ENCODE data around the gene RALGAPA1.
"Not testable (repeated sequence)": the region's sequence is repeated elsewhere in the genome, so short reads cannot be mapped to it uniquely, and the experiment has no call there.

The RALGAPA1 gene

DNA sequence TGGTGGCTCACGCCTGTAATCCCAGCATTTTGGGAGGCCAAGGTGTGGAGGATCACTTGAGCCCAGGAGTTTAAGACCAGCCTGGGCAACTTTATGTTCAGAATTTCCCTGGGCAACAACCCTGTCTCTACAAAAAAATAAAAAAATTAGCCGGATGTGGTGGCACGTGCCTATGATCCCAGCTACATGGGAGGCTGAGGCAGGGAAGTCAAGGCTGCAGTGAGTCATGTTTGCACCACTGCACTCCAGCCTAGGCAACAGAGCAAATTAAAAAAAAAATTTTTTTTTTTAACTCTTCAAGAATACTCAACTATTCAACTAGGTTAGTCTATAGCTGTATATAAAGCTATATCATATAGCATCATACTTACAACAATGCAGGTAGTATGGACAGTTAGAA lies 113.0 kb downstream of the RALGAPA1 start:
- DNase-seq: no peak

DNA sequence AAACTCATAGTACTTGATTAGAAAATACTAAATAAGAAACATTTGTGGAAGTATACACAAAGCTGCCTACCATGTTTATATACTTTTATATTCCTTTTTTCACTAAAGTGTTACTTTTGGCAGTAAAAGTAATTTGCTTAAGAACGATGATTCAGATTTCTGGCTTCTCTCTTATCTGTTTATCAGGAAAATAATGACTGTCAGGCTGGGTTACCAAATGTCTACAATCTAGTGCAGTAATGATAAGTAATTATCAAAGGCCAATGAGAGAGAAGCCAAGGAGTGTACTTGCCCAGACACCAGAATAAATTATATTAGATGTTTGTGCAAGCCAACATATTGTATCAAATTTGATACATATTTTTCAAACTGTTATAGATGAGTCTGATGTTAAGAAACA lies 113.4 kb downstream of the RALGAPA1 start:
- DNase-seq: peak; percentile 13

DNA sequence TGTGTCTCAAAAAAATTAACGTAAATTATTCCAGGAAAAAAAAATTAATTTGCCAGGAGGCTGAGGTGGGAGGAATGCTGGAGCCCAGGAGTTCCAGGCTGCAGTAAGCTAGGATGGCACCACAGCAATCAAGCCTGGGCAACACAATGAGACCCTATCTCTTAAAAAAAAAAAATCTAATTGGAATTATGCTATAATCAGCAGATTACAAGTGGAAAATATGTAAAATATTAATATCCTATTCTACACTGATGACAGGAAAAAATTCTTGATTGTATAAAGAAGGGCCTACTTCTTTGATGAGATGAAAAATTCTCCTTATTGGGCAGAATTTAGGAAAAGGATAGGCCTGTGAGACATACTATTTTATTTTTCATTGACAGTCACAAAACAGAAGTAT lies 114.0 kb downstream of the RALGAPA1 start:
- DNase-seq: no peak

GRCh38 chr14:35689000-35689460 lies 120.1 kb downstream of the RALGAPA1 start:
- DNase-seq: peak; percentile 25

- DNase-seq: no peak
Observed at GRCh38 chr14:35688126-35688826, 120.8 kb downstream of the RALGAPA1 start.

DNA sequence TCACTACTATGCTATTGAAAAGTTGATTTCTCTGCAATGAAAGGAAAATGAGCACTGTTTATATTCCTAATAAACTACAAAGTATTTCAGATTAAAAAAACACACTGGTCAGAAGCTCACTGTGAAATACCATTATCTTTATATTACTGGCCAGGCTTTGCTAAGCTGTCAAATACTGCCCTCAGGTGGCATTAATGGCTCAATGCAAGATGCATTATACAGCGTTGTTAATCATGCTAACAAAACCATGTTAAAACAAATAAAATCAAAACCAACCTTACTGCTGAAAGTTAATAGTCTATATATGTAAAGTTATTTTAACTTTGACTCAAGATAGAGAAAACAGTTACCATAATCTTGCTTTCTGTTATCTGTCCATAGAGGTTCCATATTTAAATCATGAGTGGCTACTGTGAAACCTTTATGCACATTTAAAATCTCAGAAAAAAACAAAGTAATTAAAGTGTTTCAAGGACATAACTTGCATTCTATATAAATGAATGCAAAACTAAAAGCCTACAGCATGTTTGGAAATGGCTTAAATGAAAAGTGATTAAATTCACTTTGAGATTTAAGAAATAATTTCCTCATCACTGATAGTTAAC lies 121.7 kb downstream of the RALGAPA1 start:
- peak; percentile 84 for DNase-seq

GRCh38 chr14:35683688-35684087 lies 125.4 kb downstream of the RALGAPA1 start:
- DNase-seq: not testable (repeated sequence)

GRCh38 chr14:35682802-35683201 lies 126.3 kb downstream of the RALGAPA1 start:
- no peak for DNase-seq

DNA sequence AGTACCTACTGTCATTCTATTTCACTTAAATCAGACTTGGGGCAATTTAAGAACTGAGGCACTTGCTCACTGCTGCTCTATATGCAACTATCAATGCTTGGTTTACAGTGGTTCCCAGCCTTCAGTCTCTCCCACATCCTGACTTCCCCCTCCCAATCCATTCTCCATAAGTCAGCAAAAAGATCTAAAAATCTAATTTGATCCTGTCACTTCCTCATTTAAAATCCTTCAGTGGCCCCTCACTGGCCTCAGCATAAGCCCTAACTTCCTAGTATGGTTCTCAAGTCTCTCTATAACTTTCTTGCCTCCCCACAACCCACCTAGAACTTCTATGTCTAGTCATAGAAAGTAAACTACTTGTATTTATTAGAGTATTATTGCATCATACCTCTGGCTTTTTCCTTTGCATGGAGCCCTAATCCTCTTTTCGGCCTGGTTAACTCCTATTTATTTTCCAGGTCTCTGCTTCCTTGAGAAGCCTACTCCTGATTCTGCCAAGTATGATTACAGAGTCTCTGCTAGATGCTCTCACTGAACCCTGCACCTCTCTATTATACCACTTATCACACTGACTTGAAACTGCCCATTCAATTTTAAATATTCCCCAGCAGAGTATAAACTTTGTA lies 130.6 kb downstream of the RALGAPA1 start:
- no peak for DNase-seq

DNA sequence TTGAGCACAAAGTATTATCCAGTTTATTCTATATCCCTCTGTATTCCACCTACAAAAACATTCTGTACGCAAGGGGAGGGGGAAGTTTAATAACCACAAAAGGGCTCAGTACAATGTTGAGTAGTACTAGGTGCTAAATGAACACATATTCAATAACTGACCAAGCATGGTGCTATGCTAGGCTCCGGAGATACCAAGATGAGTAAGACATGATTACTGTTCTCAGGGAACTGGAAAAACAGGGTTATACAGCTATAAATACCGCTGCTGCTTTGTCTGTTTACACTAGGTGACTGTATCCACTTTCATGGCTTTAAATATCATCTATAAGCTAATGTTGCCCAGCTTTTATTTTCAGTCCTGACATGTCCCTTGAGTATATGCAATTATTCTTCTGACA lies 139.3 kb downstream of the RALGAPA1 start:
- no peak for DNase-seq

DNA sequence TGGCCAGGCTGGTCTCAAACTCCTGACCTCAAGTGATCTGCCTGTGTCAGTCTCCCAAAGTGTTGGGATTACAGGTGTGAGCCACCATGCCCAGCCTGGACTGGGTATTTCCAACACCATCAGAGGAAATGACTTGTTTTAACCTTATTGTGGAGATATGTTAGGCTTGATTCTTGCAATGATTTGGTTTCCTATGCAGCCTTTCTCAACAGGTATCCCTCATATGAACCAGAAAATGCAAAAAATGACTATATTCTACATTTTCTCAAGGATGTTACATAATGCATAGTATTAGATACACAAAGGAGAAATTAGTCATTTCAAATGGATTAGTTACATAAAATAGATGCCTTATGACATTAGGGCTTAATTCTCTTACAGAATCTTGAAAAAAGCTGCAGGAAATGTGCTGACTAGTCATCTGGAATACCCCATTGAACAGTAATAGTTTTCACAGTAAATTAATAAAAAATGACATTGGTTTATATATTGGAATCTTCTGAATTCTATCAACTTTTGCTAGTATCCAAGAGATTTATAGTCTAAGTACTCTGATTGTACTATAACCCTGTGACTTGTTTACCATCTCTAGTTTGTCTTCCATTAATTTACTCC lies 142.6 kb downstream of the RALGAPA1 start:
- no peak for DNase-seq

- DNase-seq: no peak
Observed at GRCh38 chr14:35661875-35662274, 147.2 kb downstream of the RALGAPA1 start.

GRCh38 chr14:35653045-35653444 lies 156.1 kb downstream of the RALGAPA1 start:
- DNase-seq: no peak

GRCh38 chr14:35643513-35643912 lies 165.6 kb downstream of the RALGAPA1 start:
- DNase-seq: no peak

DNA sequence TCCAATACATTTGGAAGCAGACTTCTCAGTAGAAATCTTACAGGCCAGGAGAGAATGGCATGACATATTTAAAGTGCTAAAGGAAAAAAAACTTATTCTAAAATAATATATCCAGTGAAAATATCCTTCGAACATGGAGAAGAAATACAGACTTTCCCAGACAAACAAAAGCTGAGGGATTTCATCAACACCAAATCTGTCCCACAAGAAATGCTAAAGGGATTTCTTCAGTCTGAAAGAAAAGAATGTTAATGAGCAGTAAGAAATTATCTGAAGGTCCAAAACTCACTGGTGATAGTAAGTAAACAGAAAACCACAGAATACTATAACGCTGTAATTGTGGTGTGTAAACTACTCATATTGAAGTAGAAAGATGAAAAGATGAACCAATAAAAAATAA lies 171.2 kb downstream of the RALGAPA1 start:
- no peak for DNase-seq

DNA sequence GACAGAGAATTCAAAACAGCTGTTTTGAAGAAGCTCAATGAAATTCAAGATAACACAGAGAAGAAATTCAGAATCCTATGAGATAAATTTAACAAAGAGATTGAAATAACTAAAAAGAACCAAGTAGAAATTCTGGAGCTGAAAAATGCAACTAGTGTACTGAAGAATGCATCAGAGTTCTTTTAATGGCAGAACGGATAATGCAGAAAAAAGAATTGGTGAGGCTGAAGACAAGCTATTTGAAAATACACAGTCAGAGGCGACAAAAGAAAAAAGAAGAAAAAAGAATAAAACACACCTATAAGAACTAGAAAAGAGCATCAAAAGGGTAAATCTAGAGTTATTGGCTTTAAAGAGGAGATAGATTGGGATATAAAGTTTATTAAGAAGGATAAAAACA lies 171.8 kb downstream of the RALGAPA1 start:
- DNase-seq: no peak

GRCh38 chr14:35632676-35633075 lies 176.4 kb downstream of the RALGAPA1 start:
- no peak for DNase-seq

DNA sequence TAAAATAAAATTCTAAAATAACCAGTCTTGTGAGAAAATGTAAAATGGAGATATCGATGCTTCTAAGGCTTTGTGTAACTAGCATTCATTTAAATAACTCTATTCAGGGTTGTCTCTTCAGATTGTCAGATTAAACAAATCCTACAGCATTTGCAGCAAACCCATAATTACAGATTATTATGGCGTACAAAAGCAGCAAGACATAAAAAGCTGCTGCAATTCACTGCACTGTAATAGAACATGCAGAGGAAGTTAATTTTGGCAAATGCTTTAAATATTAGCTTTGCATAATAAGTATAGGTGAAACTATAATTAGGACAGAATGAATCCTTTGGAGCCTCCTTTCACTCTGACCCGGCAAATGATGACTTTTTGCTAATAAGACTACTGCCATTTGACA lies 176.8 kb downstream of the RALGAPA1 start:
- no peak for DNase-seq

- DNase-seq: no peak
Observed at GRCh38 chr14:35631071-35631805, 177.9 kb downstream of the RALGAPA1 start.

DNA sequence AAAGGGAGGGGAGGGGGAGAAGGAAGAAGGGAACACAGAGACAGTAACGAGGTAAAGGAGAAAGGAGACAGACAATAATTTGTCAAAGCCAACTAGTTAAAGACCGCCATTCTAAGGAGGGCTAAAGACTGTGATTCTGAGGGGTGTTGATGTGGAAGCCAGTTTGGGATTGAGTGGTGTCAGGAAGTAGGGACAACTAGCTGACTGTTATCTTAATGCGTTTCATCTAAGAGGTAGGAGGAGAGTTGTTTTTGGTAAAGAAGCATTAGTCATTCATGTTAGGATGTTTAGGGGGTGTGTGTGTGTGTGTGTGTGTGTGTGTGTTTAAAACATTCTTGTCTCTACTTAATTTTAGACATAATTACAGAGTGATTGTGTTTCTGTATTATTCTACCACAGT lies 180.1 kb downstream of the RALGAPA1 start:
- DNase-seq: no peak

DNA sequence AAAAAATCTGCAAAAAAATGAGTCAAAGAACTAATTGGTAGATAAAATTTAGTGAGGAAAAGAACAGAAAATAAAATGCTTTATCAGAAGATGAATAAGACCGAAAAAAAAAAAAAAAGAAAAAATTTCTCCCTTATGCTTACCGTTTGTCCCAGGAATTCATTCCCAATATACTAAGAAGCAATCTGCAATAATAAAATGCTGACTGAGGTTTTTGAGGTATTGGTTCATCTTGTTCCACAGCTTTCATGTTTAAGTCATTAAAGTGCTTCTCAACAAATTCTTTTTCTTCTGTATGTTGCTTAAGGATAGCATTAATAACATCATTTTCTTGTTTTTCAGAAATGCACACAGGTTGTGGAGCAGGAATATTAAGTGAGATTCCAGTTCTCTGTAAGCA lies 182.1 kb downstream of the RALGAPA1 start:
- not testable (repeated sequence) for DNase-seq

DNA sequence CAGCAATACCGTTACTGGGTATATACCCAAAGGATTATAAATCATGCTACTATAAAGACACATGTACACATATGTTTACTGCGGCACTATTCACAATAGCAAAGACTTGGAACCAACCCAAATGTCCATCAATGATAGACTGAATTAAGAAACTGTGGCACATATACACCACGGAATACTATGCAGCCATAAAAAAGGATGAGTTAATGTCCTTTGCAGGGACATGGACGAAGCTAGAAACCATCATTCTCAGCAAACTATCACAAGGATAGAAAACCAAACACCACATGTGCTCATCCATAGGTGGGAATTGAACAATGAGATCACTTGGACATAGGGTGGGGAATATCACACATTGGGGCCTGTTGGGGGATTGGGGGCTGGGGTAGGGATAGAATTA lies 187.1 kb downstream of the RALGAPA1 start:
- DNase-seq: not testable (repeated sequence)

- DNase-seq: not testable (repeated sequence)
Observed at GRCh38 chr14:35619998-35620397, 189.1 kb downstream of the RALGAPA1 start.
